IPS DF 6.9 (cell line): ENCODE measurements around the gene MRPL37.
"Not testable (repeated sequence)": the region's sequence is repeated elsewhere in the genome, so short reads cannot be mapped to it uniquely, and the experiment has no call there.

Source experiments
- DNase-seq: peaks from one replicate; pipeline ENCODE4 v3.0.0-alpha.2; 2013; ENCODE audit warnings: low read depth, low spot score
- H3K27ac ChIP-seq: one replicate; pipeline ENCODE4 v1.5.1; 2013; ENCODE audit warnings: low read length, control low read depth
- H3K27me3 ChIP-seq: 2 replicates; pipeline ENCODE4 v1.6.1; 2013; ENCODE audit warnings: mild to moderate bottlenecking, low read length; ENCODE audit not compliant: control insufficient read depth, insufficient read depth
- H3K36me3 ChIP-seq: 2 replicates; pipeline ENCODE4 v1.6.1; 2013; ENCODE audit warnings: low read length; ENCODE audit not compliant: control insufficient read depth, insufficient read depth
- H3K4me1 ChIP-seq: 2 replicates; pipeline ENCODE4 v1.6.1; 2013; ENCODE audit warnings: low read length; ENCODE audit not compliant: control insufficient read depth, insufficient read depth
- H3K4me3 ChIP-seq: 2 replicates; pipeline ENCODE4 v1.5.1; 2013; ENCODE audit warnings: mild to moderate bottlenecking, low read length
- H3K9me3 ChIP-seq: 2 replicates; pipeline ENCODE4 v1.6.1; 2013; ENCODE audit warnings: low read length, inconsistent platforms; ENCODE audit not compliant: control insufficient read depth, insufficient read depth
- WGBS: extraction: QIAGEN DNeasy Blood & Tissue Kit; methylation state at CpG from one replicate; pipeline ENCODE4 v1.1.7; 2013; ENCODE audit warnings: mixed read lengths, missing lambda C conversion rate; ENCODE audit not compliant: insufficient read length, insufficient coverage; 5-methylcytosine and 5-hydroxymethylcytosine counted together

The MRPL37 gene

DNA sequence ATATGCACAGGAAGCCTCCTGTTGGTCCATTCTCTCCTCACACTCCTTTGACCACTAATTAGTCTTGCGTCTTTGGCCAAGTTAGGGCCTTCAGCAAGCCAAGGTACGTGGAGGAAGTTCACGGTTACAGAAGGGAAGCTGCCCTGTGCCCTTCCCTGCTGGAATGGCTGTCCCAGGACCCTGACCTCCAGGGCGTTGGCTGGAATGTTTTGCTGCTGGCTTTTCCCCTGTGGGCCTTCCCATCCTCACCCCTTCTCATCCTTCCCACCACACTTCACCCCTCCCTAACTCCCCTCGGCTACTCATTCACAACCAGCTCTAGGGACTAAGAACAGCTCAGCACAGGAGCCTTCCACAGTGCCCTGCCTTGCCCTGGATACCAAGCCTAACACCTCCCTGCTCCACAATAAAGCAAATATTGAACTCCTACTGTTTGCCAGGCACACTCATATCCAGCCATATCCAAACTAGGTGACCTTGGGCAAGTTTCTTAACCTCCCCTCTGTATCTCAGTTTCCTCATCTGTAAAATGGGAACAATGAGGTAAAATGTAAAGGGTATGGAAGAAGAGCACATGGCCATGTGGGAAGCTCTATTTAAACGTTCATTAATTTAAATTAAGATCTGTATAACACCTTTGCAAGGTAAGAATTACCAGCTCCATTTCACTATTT is 38.3 kb upstream of the MRPL37 start:
- Histone ChIP-seq H3K36me3 (no peaks in the 10 kb centered on the region), H3K27ac (no peak overlapping the region), H3K27me3 (no peaks in the 10 kb centered on the region), H3K4me1 (no peaks in the 10 kb centered on the region), H3K9me3 (no peaks in the 10 kb centered on the region), H3K4me3 (no peak overlapping the region)
- WGBS: no CpG with 5 or more reads among the region's 6 CpGs
- DNase-seq: no peak

DNA sequence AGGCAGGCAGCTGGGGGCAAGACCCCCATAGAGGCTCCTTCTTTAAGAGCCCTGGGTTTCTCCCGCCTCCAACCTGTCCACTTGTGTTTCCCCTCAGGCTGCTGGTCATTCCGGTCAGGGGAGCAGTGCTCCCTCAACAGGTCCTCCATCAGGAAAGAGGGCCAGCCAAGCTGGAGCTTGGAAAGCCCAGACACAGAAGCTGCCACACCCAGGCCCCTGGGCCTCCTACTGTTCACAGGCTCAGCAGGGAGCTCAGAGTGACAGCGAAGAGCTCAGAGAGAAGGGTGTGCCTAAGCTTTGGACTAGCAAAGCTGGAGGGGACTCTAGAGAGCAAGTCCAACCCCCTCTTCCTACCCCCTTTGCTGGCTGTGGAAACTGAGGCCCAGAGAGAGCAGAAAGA is 36.9 kb upstream of the MRPL37 start:
- DNase-seq: no peak
- Histone ChIP-seq H3K36me3 (no peaks in the 10 kb centered on the region), H3K4me3 (no peak overlapping the region)

DNA sequence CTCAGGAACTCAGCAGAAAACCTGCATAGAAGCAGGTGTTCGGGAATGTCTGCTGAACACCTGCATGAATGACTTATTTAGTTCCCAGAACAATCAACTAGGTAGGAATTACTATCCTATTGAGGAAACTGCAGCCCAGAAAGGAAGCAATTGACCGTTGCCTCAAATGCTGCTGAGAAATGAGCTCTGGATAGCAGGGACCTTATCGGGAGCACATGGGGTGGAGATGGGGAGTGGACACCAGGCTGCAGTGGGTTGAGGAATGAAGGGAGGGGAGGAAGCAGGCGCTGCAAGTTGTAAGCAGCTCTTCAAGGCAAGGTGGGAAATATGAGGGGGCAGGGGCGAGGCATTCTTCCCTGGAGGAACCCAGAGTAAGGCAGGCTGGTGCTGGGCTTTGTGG is 36.4 kb upstream of the MRPL37 start:
- DNase-seq: no peak
- no peaks in the 10 kb centered on the region for H3K4me1 ChIP-seq
- no CpG with 5 or more reads among the region's 5 CpGs for WGBS
- H3K9me3 ChIP-seq: no peaks in the 10 kb centered on the region
- no peak overlapping the region for H3K4me3 ChIP-seq
- no peak overlapping the region for H3K27ac ChIP-seq
- H3K36me3 ChIP-seq: no peaks in the 10 kb centered on the region
- no peaks in the 10 kb centered on the region for H3K27me3 ChIP-seq

More for the DNA sequence above, 36.9 kb upstream of the MRPL37 start:
- Histone ChIP-seq H3K4me1 (no peaks in the 10 kb centered on the region), H3K9me3 (no peaks in the 10 kb centered on the region), H3K27me3 (no peaks in the 10 kb centered on the region), H3K27ac (no peak overlapping the region)
- WGBS: no CpG with 5 or more reads among the region's 3 CpGs

DNA sequence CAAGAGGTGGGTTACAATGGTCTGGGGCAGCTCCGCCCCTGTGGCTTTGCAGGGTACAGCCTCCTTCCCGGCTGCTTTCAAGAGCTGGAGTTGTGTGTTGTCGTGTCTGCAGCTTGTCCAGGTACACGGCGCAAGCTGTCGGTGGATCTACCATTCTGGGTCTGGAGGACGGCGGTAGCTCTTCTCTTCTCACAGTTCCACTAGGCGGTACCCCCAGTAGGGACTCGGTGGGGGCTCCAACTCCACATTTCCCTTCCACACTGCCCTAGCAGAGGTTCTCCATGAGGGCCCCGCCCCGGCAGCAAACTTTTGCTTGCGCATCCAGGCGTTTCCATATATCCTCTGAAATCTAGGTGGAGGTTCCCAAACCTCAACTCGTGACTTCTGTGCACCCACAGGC is 34.8 kb upstream of the MRPL37 start:
- WGBS: no CpG with 5 or more reads among the region's 15 CpGs
- no peak for DNase-seq
- Histone ChIP-seq H3K4me1 (no peaks in the 10 kb centered on the region), H3K36me3 (no peaks in the 10 kb centered on the region), H3K9me3 (no peaks in the 10 kb centered on the region), H3K27me3 (no peaks in the 10 kb centered on the region), H3K4me3 (no peak overlapping the region), H3K27ac (no peak overlapping the region)

DNA sequence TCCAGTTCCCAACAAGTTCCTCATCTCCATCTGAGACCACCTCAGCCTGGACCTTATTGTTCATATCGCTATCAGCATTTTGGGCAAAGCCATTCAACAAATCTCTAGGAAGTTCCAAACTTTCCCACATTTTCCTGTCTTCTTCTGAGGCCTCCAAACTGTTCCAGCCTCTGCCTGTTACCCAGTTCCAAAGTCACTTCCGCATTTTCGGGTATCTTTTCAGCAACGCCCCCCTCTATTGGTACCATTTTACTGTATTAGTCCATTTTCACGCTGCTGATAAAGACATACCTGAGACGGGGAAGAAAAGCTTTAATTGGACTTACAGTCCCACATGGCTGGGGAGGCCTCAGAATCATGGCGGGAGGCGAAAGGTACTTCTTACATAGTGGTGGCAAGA is 33.6 kb upstream of the MRPL37 start:
- not testable (repeated sequence) for H3K4me3 ChIP-seq, H3K4me1 ChIP-seq, DNase-seq, H3K27me3 ChIP-seq, H3K36me3 ChIP-seq, H3K9me3 ChIP-seq, H3K27ac ChIP-seq
- no CpG with 5 or more reads among the region's 8 CpGs for WGBS

DNA sequence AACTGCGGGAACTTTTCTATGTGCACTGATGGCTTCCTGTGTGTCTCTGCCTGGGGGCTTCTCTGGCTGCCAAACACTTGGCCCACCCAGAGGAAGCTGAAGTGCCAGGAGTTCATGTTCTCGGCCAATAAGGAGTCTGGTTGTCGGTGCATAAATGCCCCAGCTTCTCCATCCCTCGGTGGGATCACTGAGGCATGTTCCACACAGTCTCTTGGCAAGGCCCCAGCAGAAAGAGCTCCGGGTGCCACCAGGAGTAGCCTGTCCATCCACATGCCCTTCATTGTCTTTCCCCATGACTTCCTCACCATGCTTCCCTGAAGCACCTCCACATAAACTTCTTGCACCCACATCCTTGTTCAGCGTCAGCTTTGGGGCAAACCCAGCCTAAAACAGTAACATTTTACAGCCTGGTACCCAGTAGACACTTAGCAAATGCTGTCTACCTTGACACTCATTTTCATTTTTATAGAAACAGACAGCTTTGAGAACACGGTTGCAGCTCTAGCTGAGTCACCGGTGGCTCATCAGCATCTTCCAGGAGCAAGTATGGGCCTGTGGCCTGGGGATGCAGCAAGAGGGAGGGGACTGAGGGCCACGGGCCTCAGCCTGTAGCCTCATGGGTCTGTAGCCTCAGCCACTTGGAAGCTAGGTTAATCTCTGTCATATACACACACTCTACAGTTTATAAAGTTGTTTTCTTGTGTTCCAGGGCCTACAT is 32.4 kb upstream of the MRPL37 start:
- Histone ChIP-seq H3K4me1 (no peaks in the 10 kb centered on the region), H3K4me3 (no peak overlapping the region), H3K27ac (no peak overlapping the region), H3K9me3 (no peaks in the 10 kb centered on the region), H3K27me3 (no peaks in the 10 kb centered on the region), H3K36me3 (no peaks in the 10 kb centered on the region)
- no CpG with 5 or more reads among the region's 9 CpGs for WGBS
- DNase-seq: no peak

DNA sequence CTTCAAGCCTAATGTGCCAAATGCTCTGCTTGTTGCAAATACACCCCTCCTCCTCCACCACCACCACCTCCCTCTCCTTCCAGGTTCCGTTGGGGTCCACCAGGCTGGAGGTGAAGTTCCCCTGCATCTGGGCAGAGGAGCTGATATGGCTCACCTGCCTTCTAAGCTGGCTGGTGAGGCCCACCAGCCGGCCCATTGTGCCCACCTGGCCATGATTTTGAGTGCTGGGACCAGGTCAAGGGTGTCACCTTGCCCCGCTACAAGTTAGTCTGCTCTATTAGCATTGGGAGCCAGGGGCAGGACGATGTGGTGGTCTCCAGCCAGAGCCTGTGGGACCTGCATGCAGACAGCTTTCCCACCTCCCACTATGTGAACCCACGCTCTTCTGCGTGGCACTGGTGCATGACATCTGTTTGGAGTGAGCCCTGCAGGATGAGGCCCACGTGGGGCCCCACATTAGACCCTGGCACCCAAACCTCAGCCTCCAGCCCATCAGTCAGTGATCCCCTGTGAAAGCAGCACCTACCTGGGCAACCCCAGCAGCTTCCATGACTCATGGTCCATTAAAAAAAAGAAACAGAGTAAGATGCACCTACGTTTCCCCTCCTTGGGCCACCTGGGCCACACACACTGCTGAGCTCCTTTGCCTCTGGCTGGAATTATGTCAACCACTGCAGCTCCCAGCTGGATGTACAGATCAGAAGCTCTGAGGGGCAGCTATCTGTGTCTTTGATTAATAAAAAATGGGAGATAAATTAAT is 31.6 kb upstream of the MRPL37 start:
- H3K4me1 ChIP-seq: no peaks in the 10 kb centered on the region
- H3K36me3 ChIP-seq: no peaks in the 10 kb centered on the region
- no peak overlapping the region for H3K4me3 ChIP-seq
- H3K27me3 ChIP-seq: no peaks in the 10 kb centered on the region
- no peak for DNase-seq
- WGBS: no CpG with 5 or more reads among the region's 8 CpGs
- H3K9me3 ChIP-seq: no peaks in the 10 kb centered on the region
- no peak overlapping the region for H3K27ac ChIP-seq

DNA sequence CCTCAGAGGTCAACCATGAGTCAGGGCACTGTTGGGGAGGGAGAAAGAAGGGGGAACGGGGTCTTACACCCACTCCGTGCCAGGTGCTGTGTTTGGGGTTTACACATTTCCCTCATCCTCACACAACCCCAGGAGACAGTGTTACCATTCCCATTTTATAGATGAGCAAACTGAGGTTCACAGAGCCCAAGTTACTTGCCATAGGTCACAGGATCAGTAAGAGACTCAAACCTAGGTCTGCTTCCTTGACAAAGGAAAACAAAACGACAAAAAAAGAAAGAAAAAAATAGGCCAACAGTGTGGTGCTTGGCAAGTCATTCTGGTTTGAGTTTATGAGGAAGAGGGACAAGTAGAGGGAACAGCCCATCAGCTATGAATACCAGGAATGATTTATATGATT is 30.9 kb upstream of the MRPL37 start:
- H3K4me3 ChIP-seq: no peak overlapping the region
- WGBS: no CpG with 5 or more reads among the region's 3 CpGs
- no peaks in the 10 kb centered on the region for H3K27me3 ChIP-seq
- DNase-seq: no peak
- no peaks in the 10 kb centered on the region for H3K4me1 ChIP-seq
- no peaks in the 10 kb centered on the region for H3K9me3 ChIP-seq
- H3K27ac ChIP-seq: no peak overlapping the region
- no peaks in the 10 kb centered on the region for H3K36me3 ChIP-seq

DNA sequence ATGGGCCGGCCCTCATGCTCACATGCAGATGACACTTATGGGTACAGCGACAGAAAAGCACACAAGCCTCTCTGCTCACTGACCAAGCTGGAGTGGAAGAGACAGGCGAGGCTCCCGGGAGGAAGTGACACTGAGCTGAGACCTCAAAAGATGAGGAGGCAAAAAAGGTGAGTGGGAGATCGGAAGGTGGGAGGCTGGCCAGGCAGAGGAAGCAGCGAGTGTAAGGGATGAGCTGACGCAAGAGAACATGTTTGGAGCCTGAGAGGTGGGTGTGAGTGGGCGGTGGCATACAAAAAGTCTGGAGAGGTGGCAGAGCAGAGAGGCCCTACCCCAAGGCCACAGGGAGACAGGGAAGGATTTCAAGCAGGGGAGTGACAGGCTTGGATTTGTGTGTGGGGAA is 29.0 kb upstream of the MRPL37 start:
- Histone ChIP-seq H3K27me3 (no peaks in the 10 kb centered on the region), H3K27ac (no peak overlapping the region), H3K4me3 (no peak overlapping the region), H3K9me3 (no peaks in the 10 kb centered on the region), H3K4me1 (no peaks in the 10 kb centered on the region), H3K36me3 (no peaks in the 10 kb centered on the region)
- no peak for DNase-seq
- WGBS: no CpG with 5 or more reads among the region's 8 CpGs

DNA sequence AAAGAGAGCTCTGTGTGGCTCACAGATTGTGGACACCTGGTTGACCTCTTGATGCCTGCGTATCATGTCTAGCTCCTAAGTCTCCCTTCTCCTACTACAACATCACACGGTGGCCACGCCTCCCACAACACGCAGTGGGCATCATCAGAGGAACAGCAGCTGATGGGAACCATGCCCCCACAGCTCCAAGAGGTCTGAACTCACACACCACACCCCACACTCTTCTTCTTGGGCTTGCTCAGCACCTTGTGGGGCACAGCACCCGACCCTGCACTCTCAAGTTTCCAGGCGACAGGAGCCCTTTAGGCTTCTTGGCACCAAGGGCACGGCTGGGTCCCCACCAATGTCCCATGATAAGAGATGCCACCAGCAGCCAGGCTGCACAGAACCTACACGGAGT is 28.4 kb upstream of the MRPL37 start:
- no peaks in the 10 kb centered on the region for H3K27me3 ChIP-seq
- no peak for DNase-seq
- no peaks in the 10 kb centered on the region for H3K4me1 ChIP-seq
- no peak overlapping the region for H3K27ac ChIP-seq
- no peaks in the 10 kb centered on the region for H3K36me3 ChIP-seq
- no peaks in the 10 kb centered on the region for H3K9me3 ChIP-seq
- no peak overlapping the region for H3K4me3 ChIP-seq
- no CpG with 5 or more reads among the region's 8 CpGs for WGBS
